HCT116 (cell line): ENCODE data around the gene BRS3. TPM values are rescaled to one million over a fixed set of nuclear protein-coding genes. Genes with fewer than 3 reads are reported as not detected.

ENCODE experiments used
- ATAC-seq: fragments of 200-7000 bp; cut with Tn5 transposase; 2 replicates; pipeline ENCODE4 v1.9.1; 2020; ENCODE audit warnings: mild to moderate bottlenecking, moderate library complexity
- BruUV-seq: library from RNA; stranded (reverse); fragments of 400-500 nt; replicated peaks from 2 replicates; lab custom pipeline; 2021; lab: Mats Ljungman, UMichigan
- CTCF ChIA-PET: fragments of 300-600 bp; sonication (Branson Sonifier 250); formaldehyde crosslinking; loops from one replicate; lab custom pipeline; 2021; ENCODE audit warnings: antibody characterized with exemption; lab: Charles Lee
- POLR2A ChIA-PET: fragments of 300-600, 350-600 bp; sonication (Branson Sonifier 250); formaldehyde crosslinking; loops from one replicate; lab custom pipeline; 2021; ENCODE audit warnings: antibody characterized with exemption; lab: Charles Lee
- RAD21 ChIA-PET, 2 experiments: fragments of 300-600 bp; sonication (Branson Sonifier 250); formaldehyde crosslinking; loops; one replicate each; lab custom pipeline; 2023; ENCODE audit warnings: low total read pairs in 2 of 2; ENCODE audit not compliant: uncharacterized antibody in 2 of 2, unreplicated experiment in 2 of 2, low non-redundant PET in 1 of 2; lab: Charles Lee
- DNase-seq: peaks from one replicate; pipeline ENCODE4 v3.0.0-alpha.2; 2010; ENCODE audit warnings: low read depth, low spot score
- H2AFZ ChIP-seq: fragments of 200-600 bp; shearing (Covaris generic), sonication (generic); 2 replicates; pipeline ENCODE4 v1.6.1; 2017; ENCODE audit warnings: low read depth, mixed run types, mixed read lengths, antibody characterized with exemption, low read length; ENCODE audit not compliant: poor library complexity, severe bottlenecking
- H3K27ac ChIP-seq: 2 replicates; pipeline ENCODE4 v1.5.1; 2012; ENCODE audit warnings: low read depth, low read length
- H3K27me3 ChIP-seq: fragments of 200-600 bp; sonication (generic); 2 replicates; pipeline ENCODE4 v1.6.1; 2016; ENCODE audit warnings: mixed run types, low read length, mixed read lengths; ENCODE audit not compliant: insufficient read depth
- H3K36me3 ChIP-seq, 2 experiments: fragments of 200-500 bp in 1 of 2; fragments of 200-600 bp in 1 of 2; sonication (Bioruptor generic) in 1 of 2; sonication (generic) in 1 of 2; 2 replicates each; pipeline versions ENCODE4 v1.5.1 to v1.6.1; 2014 to 2016; ENCODE audit warnings: low read length in 2 of 2, inconsistent platforms in 1 of 2, mixed read lengths in 1 of 2, mixed run types in 1 of 2; ENCODE audit not compliant: insufficient read depth in 2 of 2, control insufficient read depth in 1 of 2
- H3K4me1 ChIP-seq, 2 experiments: fragments of 200-600 bp in 1 of 2; sonication (generic) in 1 of 2; 2 replicates each; pipeline versions ENCODE4 v1.5.1 to v1.6.1; 2012 to 2017; ENCODE audit warnings: low read length in 2 of 2, inconsistent platforms in 1 of 2, mild to moderate bottlenecking in 1 of 2, mixed read lengths in 1 of 2, mixed run types in 1 of 2, moderate library complexity in 1 of 2; ENCODE audit not compliant: insufficient read depth in 2 of 2, control insufficient read depth in 1 of 2
- H3K4me2 ChIP-seq: fragments of 200-600 bp; sonication (generic); 2 replicates; pipeline ENCODE4 v1.6.1; 2017; ENCODE audit warnings: mixed run types, low read length, mixed read lengths
- H3K4me3 ChIP-seq, 2 experiments: fragments of 200-600 bp in 1 of 2; sonication (generic) in 1 of 2; replicated peaks in 1 of 2; 2 replicates each; pipeline ENCODE4 v1.5.1; 2011 to 2016; ENCODE audit warnings: low read length in 2 of 2, control low read depth in 1 of 2, low read depth in 1 of 2, mild to moderate bottlenecking in 1 of 2, mixed read lengths in 1 of 2, mixed run types in 1 of 2
- H3K79me2 ChIP-seq: fragments of 200-600 bp; sonication (generic); 2 replicates; pipeline ENCODE4 v1.6.1; 2017; ENCODE audit warnings: mild to moderate bottlenecking, mixed run types, low read length, moderate library complexity, mixed read lengths; ENCODE audit not compliant: insufficient read depth
- H3K9ac ChIP-seq: fragments of 200-600 bp; sonication (generic); 2 replicates; pipeline ENCODE4 v1.6.1; 2016; ENCODE audit warnings: low read length, mixed read lengths
- H3K9me2 ChIP-seq: fragments of 200-600 bp; sonication (generic), shearing (Covaris generic); 2 replicates; pipeline ENCODE4 v1.6.1; 2017; ENCODE audit warnings: mixed run types, mild to moderate bottlenecking, moderate library complexity; ENCODE audit not compliant: insufficient read depth
- H3K9me3 ChIP-seq, 2 experiments: fragments of 200-500 bp in 1 of 2; fragments of 200-600 bp in 1 of 2; sonication (Bioruptor generic) in 1 of 2; sonication (generic) in 1 of 2; 2 replicates each; pipeline ENCODE4 v1.6.1; 2014 to 2017; ENCODE audit warnings: low read length in 2 of 2, mixed read lengths in 2 of 2, inconsistent platforms in 1 of 2, low read depth in 1 of 2, mild to moderate bottlenecking in 1 of 2, mixed run types in 1 of 2, moderate library complexity in 1 of 2; ENCODE audit not compliant: control insufficient read depth in 1 of 2, insufficient read depth in 1 of 2
- H4K20me1 ChIP-seq: fragments of 200-600 bp; sonication (generic), shearing (Covaris generic); 2 replicates; pipeline ENCODE4 v1.6.1; 2017; ENCODE audit warnings: mixed run types, mild to moderate bottlenecking, moderate library complexity; ENCODE audit not compliant: insufficient read depth
- CTCF ChIP-seq, 3 experiments: fragments of 200-600 bp in 1 of 3; sonication (generic) in 1 of 3; IDR thresholded peaks in 2 of 3; conservative IDR thresholded peaks in 1 of 3; 2 replicates each; pipeline ENCODE4 v1.5.1; 2012 to 2017; ENCODE audit warnings: low read depth in 2 of 3, low read length in 2 of 3, antibody characterized with exemption in 1 of 3, borderline replicate concordance in 1 of 3, control low read depth in 1 of 3, mild to moderate bottlenecking in 1 of 3, mixed read lengths in 1 of 3, mixed run types in 1 of 3, moderate library complexity in 1 of 3; ENCODE audit not compliant: insufficient read depth in 1 of 3
- JUND ChIP-seq: IDR thresholded peaks from 2 replicates; pipeline ENCODE4 v1.6.1; 2012
- POLR2A ChIP-seq: IDR thresholded peaks from 2 replicates; pipeline ENCODE4 v1.7.0; 2011; ENCODE audit warnings: borderline replicate concordance; ENCODE audit not compliant: insufficient read depth, insufficient read length; ENCODE audit errors: extremely low read depth
- POLR2AphosphoS5 ChIP-seq: IDR thresholded peaks from 2 replicates; pipeline ENCODE4 v1.6.1; 2011; ENCODE audit warnings: mild to moderate bottlenecking, low read depth, low read length, moderate library complexity
- TCF7L2 ChIP-seq: IDR thresholded peaks from 2 replicates; pipeline ENCODE4 v1.7.0; 2011; ENCODE audit warnings: borderline replicate concordance, inconsistent platforms; ENCODE audit not compliant: insufficient read depth, insufficient read length; ENCODE audit errors: extremely low read depth
- YY1 ChIP-seq: IDR thresholded peaks from 2 replicates; pipeline ENCODE4 v1.6.1; 2011; ENCODE audit warnings: low read length, low read depth, moderate library complexity, mild to moderate bottlenecking; ENCODE audit not compliant: insufficient replicate concordance; ENCODE audit errors: extremely low read depth
- ZFX ChIP-seq: fragments of 450-650 bp; IDR thresholded peaks from 2 replicates; pipeline ENCODE4 v1.6.1; 2017
- intact Hi-C: fragments of 100-400 bp; cut with micrococcal nuclease; formaldehyde crosslinking; loops from 2 replicates; pipeline ENCODE4 v1.10.0; 2022
- total RNA-seq: library from RNA; stranded (reverse); gene quantifications from one replicate; pipeline ENCODE4 v1.2.1, GENCODE V29; 2021; ENCODE audit not compliant: unreplicated experiment

The BRS3 gene
- total RNA-seq, 1 experiment from 2014 or later, result not detected

GRCh38 chrX:136529795-136530194 lies 42.0 kb downstream of the BRS3 start:
- Histone ChIP-seq H3K9me3 (no peaks in the 10 kb centered on the region), H3K4me3 (no peak overlapping the region), H3K36me3 (no peaks in the 10 kb centered on the region), H2AFZ (no peak overlapping the region), H3K9me2 (no peaks in the 10 kb centered on the region), H3K79me2 (no peaks in the 10 kb centered on the region), H3K9ac (no peak overlapping the region), H3K4me1 (peaks cover 0 to 8% of the 10 kb centered on the region in 2 experiments; a peak in 2 of 4 replicates), H3K27me3 (no peaks in the 10 kb centered on the region), H3K4me2 (no peak overlapping the region), H3K27ac (no peak overlapping the region), H4K20me1 (no peaks in the 10 kb centered on the region)
- intact Hi-C loops, result no loop called here
- RAD21 ChIA-PET, result no interaction called here
- TF ChIP-seq POLR2A, result no peak
- TF ChIP-seq ZFX, result no peak
- no peak for TF ChIP-seq YY1
- POLR2A ChIA-PET, result no interaction called here
- CTCF ChIA-PET, result no interaction called here
- DNase-seq (no peak), ATAC-seq (no peak)
- BruUV-seq, result no TSS peak

- intact Hi-C loops, result no loop called here
- ChIA-PET CTCF (interaction anchor here (0.7 kb wide), 1 partner anchor 177 kb away, joined by 3 read pairs; no protein-coding TSS in a partner anchor), RAD21 (no interaction called here), POLR2A (no interaction called here)
- Histone ChIP-seq H2AFZ (no peak within 1 kb of the TSS), H4K20me1 (no peaks in the 10 kb centered on the region), H3K36me3 (no peaks in the 10 kb centered on the region), H3K4me3 (no peak within 1 kb of the TSS), H3K27me3 (no peaks in the 10 kb centered on the region), H3K9me3 (no peaks in the 10 kb centered on the region), H3K4me2 (no peak within 1 kb of the TSS), H3K9ac (no peak within 1 kb of the TSS), H3K27ac (no peak within 1 kb of the TSS), H3K4me1 (no peaks in the 10 kb centered on the region), H3K9me2 (no peaks in the 10 kb centered on the region), H3K79me2 (no peaks in the 10 kb centered on the region)
- DNase-seq, result no peak
- no peak for ATAC-seq
- BruUV-seq, result no TSS peak
- no peak for TF ChIP-seq POLR2AphosphoS5
- TF ChIP-seq TCF7L2, result no peak
- TF ChIP-seq JUND, result no peak
- TF ChIP-seq CTCF (IDR thresholded peaks at IDR 0.05 in 2 of 3, conservative IDR thresholded peaks at IDR 0.05 in 1 of 3; ENCODE audit: borderline replicate concordance in 1 of 3, insufficient read depth in 1 of 3, low read depth in 2 of 3, low read length in 2 of 3), result no peak
- no peak for TF ChIP-seq YY1
Observed at GRCh38 chrX:136531951-136532350, 44.2 kb downstream of the BRS3 start, which contains the start of gene VGLL1. VGLL1 (plus strand) TSS chrX:136532215; CDS start chrX:136536021, 3,806 bp downstream.
